Caco-2 (cell line): ENCODE measurements around the gene RASSF8. TPM values are rescaled to one million over a fixed set of nuclear protein-coding genes. Genes with fewer than 3 reads are reported as not detected.
A peak's percentile ranks its signal among the peaks of the same experiment; 100 is the strongest.

Experiments
- BruUV-seq: library from RNA; stranded (reverse); fragments of 400-500 nt; replicated peaks from 2 replicates; lab custom pipeline; 2021; lab: Mats Ljungman, UMichigan
- CTCF ChIA-PET: fragments of 300-600 bp; sonication (Branson Sonifier 250); formaldehyde crosslinking; loops from one replicate; lab custom pipeline; 2022; ENCODE audit warnings: antibody characterized with exemption; lab: Charles Lee
- POLR2A ChIA-PET: fragments of 300-600 bp; sonication (Branson Sonifier 250); formaldehyde crosslinking; loops from one replicate; lab custom pipeline; 2022; ENCODE audit warnings: antibody characterized with exemption; lab: Charles Lee
- DNase-seq, 2 experiments: peaks; one replicate each; pipeline versions ENCODE4 v3.0.0 to v3.0.0-alpha.2; 2020 to 2022
- H3K27me3 ChIP-seq: replicated peaks from 2 replicates; pipeline ENCODE4 v1.6.0; 2011; ENCODE audit warnings: low read length; ENCODE audit not compliant: control insufficient read depth, insufficient read depth
- H3K36me3 ChIP-seq: 2 replicates; pipeline ENCODE4 v1.5.1; 2011; ENCODE audit warnings: low read length; ENCODE audit not compliant: control insufficient read depth, insufficient read depth
- H3K4me1 ChIP-seq: fragments of 250-450 bp; sonication (Bioruptor Pico); 2 replicates; pipeline ENCODE4 v1.5.1; 2020; ENCODE audit warnings: mild to moderate bottlenecking
- H3K4me3 ChIP-seq: 2 replicates; pipeline ENCODE4 v1.5.1; 2011; ENCODE audit warnings: low read depth, mild to moderate bottlenecking, control low read depth, low read length
- H3K9me3 ChIP-seq: fragments of 250-450 bp; sonication (Bioruptor Pico); 2 replicates; pipeline ENCODE4 v1.5.1; 2020; ENCODE audit warnings: mild to moderate bottlenecking, moderate library complexity
- H3K27ac Mint-ChIP-seq: one replicate; pipeline ENCODE4 v1.8.0; 2022; ENCODE audit warnings: mixed read lengths; ENCODE audit not compliant: unreplicated experiment
- H3K27me3 Mint-ChIP-seq: one replicate; pipeline ENCODE4 v1.8.0; 2022; ENCODE audit warnings: mixed read lengths; ENCODE audit not compliant: insufficient read depth, unreplicated experiment
- H3K36me3 Mint-ChIP-seq: one replicate; pipeline ENCODE4 v1.8.0; 2022; ENCODE audit warnings: mild to moderate bottlenecking, mixed read lengths; ENCODE audit not compliant: insufficient read depth, unreplicated experiment
- H3K4me1 Mint-ChIP-seq: one replicate; pipeline ENCODE4 v1.8.0; 2022; ENCODE audit warnings: low read depth, mixed read lengths; ENCODE audit not compliant: unreplicated experiment
- H3K4me3 Mint-ChIP-seq: one replicate; pipeline ENCODE4 v1.8.0; 2022; ENCODE audit warnings: mild to moderate bottlenecking, moderate library complexity, mixed read lengths; ENCODE audit not compliant: unreplicated experiment
- H3K9me3 Mint-ChIP-seq: one replicate; pipeline ENCODE4 v1.8.0; 2022; ENCODE audit warnings: mixed read lengths; ENCODE audit not compliant: unreplicated experiment
- intact Hi-C: fragments of 100-400 bp; cut with micrococcal nuclease; formaldehyde crosslinking; loops from one replicate; pipeline ENCODE4 v1.10.0; 2022; ENCODE audit not compliant: unreplicated experiment
- total RNA-seq: library from RNA; stranded (reverse); gene quantifications from 2 replicates; pipeline ENCODE4 v1.2.3, GENCODE V29; 2022
- TF ChIP-seq, protein P1 (sequence below), 2 experiments: fragments of 200-600 bp in 1 of 2; IDR thresholded peaks; 1 replicate in 1 of 2; 2 replicates in 1 of 2; pipeline versions ENCODE4 v1.5.1 to v1.8.0; 2011 to 2022; ENCODE audit warnings: antibody characterized with exemption in 1 of 2, control low read depth in 1 of 2, inconsistent platforms in 1 of 2, low read depth in 1 of 2, low read length in 1 of 2, mild to moderate bottlenecking in 1 of 2, moderate library complexity in 1 of 2; ENCODE audit not compliant: insufficient read depth in 1 of 2, severe bottlenecking in 1 of 2, unreplicated experiment in 1 of 2

The RASSF8 gene
- total RNA-seq, 1 experiment from 2014 or later = 143 TPM

DNA sequence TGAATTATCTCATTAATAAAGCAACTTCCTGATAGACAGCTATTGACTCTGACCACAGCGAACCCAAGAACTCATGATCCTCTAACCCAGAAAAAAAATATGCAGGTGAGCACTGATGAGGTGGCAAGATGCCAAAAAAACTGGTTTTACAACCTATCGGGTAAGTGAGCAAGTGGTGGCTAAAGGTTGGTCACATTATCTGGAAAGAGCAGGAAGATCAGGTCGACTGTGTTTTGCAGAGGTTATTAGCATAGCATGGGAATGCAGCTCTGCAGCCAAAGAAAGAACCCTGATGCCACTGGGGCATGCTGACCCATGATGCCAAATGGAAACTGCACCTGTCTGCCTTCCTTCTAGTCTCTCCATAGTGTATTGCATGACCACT, 142.9 kb downstream of the RASSF8 start:
- Mint-ChIP-seq H3K27ac (peak overlapping the region; percentile 16), H3K36me3 (no peaks in the 10 kb centered on the region), H3K9me3 (no peaks in the 10 kb centered on the region), H3K27me3 (no peaks in the 10 kb centered on the region), H3K4me3 (peak overlapping the region; percentile 54), H3K4me1 (peaks cover 27% of the 10 kb centered on the region)
- no peaks in the 10 kb centered on the region for H3K36me3 ChIP-seq
- H3K4me1 ChIP-seq = peaks cover 33% of the 10 kb centered on the region
- H3K27me3 ChIP-seq = no peaks in the 10 kb centered on the region
- POLR2A ChIA-PET = interaction anchor here (2.1 kb wide), 1 partner anchor 14 kb away, joined by 8 read pairs; no protein-coding TSS in a partner anchor
- DNase-seq = peak; percentile 81 to 82
- TF ChIP-seq, protein P1, sequence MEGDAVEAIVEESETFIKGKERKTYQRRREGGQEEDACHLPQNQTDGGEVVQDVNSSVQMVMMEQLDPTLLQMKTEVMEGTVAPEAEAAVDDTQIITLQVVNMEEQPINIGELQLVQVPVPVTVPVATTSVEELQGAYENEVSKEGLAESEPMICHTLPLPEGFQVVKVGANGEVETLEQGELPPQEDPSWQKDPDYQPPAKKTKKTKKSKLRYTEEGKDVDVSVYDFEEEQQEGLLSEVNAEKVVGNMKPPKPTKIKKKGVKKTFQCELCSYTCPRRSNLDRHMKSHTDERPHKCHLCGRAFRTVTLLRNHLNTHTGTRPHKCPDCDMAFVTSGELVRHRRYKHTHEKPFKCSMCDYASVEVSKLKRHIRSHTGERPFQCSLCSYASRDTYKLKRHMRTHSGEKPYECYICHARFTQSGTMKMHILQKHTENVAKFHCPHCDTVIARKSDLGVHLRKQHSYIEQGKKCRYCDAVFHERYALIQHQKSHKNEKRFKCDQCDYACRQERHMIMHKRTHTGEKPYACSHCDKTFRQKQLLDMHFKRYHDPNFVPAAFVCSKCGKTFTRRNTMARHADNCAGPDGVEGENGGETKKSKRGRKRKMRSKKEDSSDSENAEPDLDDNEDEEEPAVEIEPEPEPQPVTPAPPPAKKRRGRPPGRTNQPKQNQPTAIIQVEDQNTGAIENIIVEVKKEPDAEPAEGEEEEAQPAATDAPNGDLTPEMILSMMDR (IDR thresholded peaks at IDR 0.05; ENCODE audit: insufficient read depth in 1 of 2, low read depth in 1 of 2, low read length in 1 of 2, severe bottlenecking in 1 of 2, unreplicated experiment in 1 of 2) = no peak
- no peaks in the 10 kb centered on the region for H3K9me3 ChIP-seq
- H3K4me3 ChIP-seq = peak overlapping the region; percentile 5; the same call in 1 of the 2 replicates
- CTCF ChIA-PET = interaction anchor here (0.5 to 1.9 kb wide), 8 partner anchors 10 to 887 kb away, joined by 3 to 7 read pairs (median 4); no protein-coding TSS in a partner anchor
- BruUV-seq = no TSS peak
- intact Hi-C loops = loop anchor here (1.0 kb wide), 3 partner anchors 13 to 550 kb away; no protein-coding TSS in a partner anchor

DNA sequence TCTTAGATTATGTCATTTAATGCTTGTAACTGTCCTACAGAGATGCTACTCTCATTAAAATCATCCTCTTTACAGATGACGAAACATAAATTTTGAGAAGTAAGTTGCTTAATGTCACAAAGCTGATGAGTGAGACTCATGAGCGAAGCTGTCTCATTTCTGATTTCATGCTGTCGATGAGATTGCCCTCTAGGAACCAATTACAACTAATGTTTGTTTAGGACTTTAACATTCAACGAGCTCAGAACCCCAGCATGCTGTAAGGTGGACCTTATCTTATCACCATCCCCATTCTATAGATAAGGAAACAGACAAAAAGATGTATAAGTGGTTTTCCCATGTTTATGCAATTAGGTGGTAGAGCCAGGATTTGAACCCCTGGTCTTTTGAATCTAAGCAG, 143.3 kb downstream of the RASSF8 start:
- H3K9me3 ChIP-seq = no peaks in the 10 kb centered on the region
- no peaks in the 10 kb centered on the region for H3K9me3 Mint-ChIP-seq
- peak in 1 of 2 experiments; percentile 50 for DNase-seq
- H3K27ac Mint-ChIP-seq = no peak overlapping the region
- TF ChIP-seq, protein P1 (IDR thresholded peaks at IDR 0.05; ENCODE audit: insufficient read depth in 1 of 2, low read depth in 1 of 2, low read length in 1 of 2, severe bottlenecking in 1 of 2, unreplicated experiment in 1 of 2) = no peak
- 0 out of 2 replicates have a peak overlapping the region, but pooled peaks have one; percentile 5 for H3K4me3 ChIP-seq
- CTCF ChIA-PET = interaction anchor here (0.5 to 1.9 kb wide), 7 partner anchors 10 to 886 kb away, joined by 3 to 7 read pairs (median 5); no protein-coding TSS in a partner anchor
- peak overlapping the region; percentile 54 for H3K4me3 Mint-ChIP-seq
- peaks cover 24% of the 10 kb centered on the region for H3K4me1 Mint-ChIP-seq
- no peaks in the 10 kb centered on the region for H3K36me3 ChIP-seq
- intact Hi-C loops = loop anchor here (1.0 kb wide), 3 partner anchors 13 to 550 kb away; no protein-coding TSS in a partner anchor
- H3K36me3 Mint-ChIP-seq = no peaks in the 10 kb centered on the region
- peaks cover 29% of the 10 kb centered on the region for H3K4me1 ChIP-seq
- POLR2A ChIA-PET = interaction anchor here (2.1 kb wide), 1 partner anchor 13 kb away, joined by 8 read pairs; no protein-coding TSS in a partner anchor
- H3K27me3 Mint-ChIP-seq = no peaks in the 10 kb centered on the region
- no peaks in the 10 kb centered on the region for H3K27me3 ChIP-seq
- BruUV-seq = no TSS peak

DNA sequence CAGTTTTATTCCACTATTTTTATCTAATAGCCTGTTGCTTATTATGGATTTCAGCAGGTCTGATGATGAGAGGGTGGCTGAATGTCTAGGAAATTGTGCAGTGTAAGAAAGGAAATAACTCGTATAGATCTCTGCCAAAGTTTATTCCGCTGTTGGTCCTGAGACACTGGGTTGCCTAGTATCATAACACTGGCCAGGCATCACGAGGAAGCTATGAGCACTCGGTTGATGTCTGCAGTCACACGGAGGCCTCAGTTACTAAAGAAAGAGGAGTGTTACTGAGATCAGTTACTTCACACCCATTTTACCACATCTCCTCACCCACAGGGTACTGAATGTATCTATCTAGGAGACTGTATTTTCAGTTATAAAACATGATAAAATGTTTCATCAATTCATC, 144.5 kb downstream of the RASSF8 start:
- H3K27me3 Mint-ChIP-seq = no peaks in the 10 kb centered on the region
- Histone ChIP-seq H3K9me3 (no peaks in the 10 kb centered on the region), H3K27me3 (no peaks in the 10 kb centered on the region), H3K4me3 (no peak overlapping the region), H3K4me1 (peaks cover 21% of the 10 kb centered on the region), H3K36me3 (no peaks in the 10 kb centered on the region)
- ChIA-PET POLR2A (interaction anchor here (0.6 to 2.1 kb wide), 2 partner anchors 12 to 1834 kb away, joined by 6 to 8 read pairs; no protein-coding TSS in a partner anchor), CTCF (no interaction called here)
- H3K4me3 Mint-ChIP-seq = no peak overlapping the region
- peaks cover 15% of the 10 kb centered on the region for H3K4me1 Mint-ChIP-seq
- H3K9me3 Mint-ChIP-seq = no peaks in the 10 kb centered on the region
- intact Hi-C loops = no loop called here
- no TSS peak for BruUV-seq
- no peak overlapping the region for H3K27ac Mint-ChIP-seq
- TF ChIP-seq, protein P1 (IDR thresholded peaks at IDR 0.05; ENCODE audit: insufficient read depth in 1 of 2, low read depth in 1 of 2, low read length in 1 of 2, severe bottlenecking in 1 of 2, unreplicated experiment in 1 of 2) = no peak
- H3K36me3 Mint-ChIP-seq = no peaks in the 10 kb centered on the region
- DNase-seq = no peak
